ENCODE measurements around the gene PDCD4. TPM values are rescaled to one million over a fixed set of nuclear protein-coding genes. Genes with fewer than 3 reads are reported as not detected.

Gene PDCD4
- total and polyA plus RNA-seq, 2 of the 8 experiments (the other 6 are each of a cell fraction or from before 2014, with no cell fraction given) = 3.3 to 26.8 TPM

DNA sequence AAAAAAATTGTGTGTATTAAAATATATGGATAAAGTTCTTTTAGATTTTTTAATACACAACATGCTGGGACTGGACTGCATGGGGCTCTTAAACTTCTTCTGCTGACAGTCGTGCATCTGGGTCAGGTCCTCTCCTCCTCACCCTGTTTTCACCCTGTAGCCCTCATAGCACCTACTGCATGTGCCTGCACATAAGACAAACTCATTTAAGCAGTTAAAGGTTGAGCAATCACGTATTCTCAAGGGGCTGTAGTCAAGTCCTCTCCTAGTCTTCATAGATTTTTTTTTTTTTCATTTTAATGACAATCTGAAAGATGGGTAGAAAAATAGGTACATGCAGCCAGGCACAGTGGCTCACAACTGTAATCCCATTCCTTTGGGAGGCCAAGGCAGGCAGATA, 23.6 kb upstream of the PDCD4 start (continued):
- TF ChIP-seq, protein P1, sequence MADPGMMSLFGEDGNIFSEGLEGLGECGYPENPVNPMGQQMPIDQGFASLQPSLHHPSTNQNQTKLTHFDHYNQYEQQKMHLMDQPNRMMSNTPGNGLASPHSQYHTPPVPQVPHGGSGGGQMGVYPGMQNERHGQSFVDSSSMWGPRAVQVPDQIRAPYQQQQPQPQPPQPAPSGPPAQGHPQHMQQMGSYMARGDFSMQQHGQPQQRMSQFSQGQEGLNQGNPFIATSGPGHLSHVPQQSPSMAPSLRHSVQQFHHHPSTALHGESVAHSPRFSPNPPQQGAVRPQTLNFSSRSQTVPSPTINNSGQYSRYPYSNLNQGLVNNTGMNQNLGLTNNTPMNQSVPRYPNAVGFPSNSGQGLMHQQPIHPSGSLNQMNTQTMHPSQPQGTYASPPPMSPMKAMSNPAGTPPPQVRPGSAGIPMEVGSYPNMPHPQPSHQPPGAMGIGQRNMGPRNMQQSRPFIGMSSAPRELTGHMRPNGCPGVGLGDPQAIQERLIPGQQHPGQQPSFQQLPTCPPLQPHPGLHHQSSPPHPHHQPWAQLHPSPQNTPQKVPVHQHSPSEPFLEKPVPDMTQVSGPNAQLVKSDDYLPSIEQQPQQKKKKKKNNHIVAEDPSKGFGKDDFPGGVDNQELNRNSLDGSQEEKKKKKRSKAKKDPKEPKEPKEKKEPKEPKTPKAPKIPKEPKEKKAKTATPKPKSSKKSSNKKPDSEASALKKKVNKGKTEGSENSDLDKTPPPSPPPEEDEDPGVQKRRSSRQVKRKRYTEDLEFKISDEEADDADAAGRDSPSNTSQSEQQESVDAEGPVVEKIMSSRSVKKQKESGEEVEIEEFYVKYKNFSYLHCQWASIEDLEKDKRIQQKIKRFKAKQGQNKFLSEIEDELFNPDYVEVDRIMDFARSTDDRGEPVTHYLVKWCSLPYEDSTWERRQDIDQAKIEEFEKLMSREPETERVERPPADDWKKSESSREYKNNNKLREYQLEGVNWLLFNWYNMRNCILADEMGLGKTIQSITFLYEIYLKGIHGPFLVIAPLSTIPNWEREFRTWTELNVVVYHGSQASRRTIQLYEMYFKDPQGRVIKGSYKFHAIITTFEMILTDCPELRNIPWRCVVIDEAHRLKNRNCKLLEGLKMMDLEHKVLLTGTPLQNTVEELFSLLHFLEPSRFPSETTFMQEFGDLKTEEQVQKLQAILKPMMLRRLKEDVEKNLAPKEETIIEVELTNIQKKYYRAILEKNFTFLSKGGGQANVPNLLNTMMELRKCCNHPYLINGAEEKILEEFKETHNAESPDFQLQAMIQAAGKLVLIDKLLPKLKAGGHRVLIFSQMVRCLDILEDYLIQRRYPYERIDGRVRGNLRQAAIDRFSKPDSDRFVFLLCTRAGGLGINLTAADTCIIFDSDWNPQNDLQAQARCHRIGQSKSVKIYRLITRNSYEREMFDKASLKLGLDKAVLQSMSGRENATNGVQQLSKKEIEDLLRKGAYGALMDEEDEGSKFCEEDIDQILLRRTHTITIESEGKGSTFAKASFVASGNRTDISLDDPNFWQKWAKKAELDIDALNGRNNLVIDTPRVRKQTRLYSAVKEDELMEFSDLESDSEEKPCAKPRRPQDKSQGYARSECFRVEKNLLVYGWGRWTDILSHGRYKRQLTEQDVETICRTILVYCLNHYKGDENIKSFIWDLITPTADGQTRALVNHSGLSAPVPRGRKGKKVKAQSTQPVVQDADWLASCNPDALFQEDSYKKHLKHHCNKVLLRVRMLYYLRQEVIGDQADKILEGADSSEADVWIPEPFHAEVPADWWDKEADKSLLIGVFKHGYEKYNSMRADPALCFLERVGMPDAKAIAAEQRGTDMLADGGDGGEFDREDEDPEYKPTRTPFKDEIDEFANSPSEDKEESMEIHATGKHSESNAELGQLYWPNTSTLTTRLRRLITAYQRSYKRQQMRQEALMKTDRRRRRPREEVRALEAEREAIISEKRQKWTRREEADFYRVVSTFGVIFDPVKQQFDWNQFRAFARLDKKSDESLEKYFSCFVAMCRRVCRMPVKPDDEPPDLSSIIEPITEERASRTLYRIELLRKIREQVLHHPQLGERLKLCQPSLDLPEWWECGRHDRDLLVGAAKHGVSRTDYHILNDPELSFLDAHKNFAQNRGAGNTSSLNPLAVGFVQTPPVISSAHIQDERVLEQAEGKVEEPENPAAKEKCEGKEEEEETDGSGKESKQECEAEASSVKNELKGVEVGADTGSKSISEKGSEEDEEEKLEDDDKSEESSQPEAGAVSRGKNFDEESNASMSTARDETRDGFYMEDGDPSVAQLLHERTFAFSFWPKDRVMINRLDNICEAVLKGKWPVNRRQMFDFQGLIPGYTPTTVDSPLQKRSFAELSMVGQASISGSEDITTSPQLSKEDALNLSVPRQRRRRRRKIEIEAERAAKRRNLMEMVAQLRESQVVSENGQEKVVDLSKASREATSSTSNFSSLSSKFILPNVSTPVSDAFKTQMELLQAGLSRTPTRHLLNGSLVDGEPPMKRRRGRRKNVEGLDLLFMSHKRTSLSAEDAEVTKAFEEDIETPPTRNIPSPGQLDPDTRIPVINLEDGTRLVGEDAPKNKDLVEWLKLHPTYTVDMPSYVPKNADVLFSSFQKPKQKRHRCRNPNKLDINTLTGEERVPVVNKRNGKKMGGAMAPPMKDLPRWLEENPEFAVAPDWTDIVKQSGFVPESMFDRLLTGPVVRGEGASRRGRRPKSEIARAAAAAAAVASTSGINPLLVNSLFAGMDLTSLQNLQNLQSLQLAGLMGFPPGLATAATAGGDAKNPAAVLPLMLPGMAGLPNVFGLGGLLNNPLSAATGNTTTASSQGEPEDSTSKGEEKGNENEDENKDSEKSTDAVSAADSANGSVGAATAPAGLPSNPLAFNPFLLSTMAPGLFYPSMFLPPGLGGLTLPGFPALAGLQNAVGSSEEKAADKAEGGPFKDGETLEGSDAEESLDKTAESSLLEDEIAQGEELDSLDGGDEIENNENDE (IDR thresholded peaks at IDR 0.05; ENCODE audit: insufficient replicate concordance, low read length) = no peak
- no peak for TF ChIP-seq RXRA (IDR thresholded peaks at IDR 0.05; ENCODE audit: insufficient read depth, low read depth, low read length)
- no peak for TF ChIP-seq GTF2F1 (IDR thresholded peaks at IDR 0.05; ENCODE audit: borderline replicate concordance, low read depth, low read length)
- TF ChIP-seq, protein P2, sequence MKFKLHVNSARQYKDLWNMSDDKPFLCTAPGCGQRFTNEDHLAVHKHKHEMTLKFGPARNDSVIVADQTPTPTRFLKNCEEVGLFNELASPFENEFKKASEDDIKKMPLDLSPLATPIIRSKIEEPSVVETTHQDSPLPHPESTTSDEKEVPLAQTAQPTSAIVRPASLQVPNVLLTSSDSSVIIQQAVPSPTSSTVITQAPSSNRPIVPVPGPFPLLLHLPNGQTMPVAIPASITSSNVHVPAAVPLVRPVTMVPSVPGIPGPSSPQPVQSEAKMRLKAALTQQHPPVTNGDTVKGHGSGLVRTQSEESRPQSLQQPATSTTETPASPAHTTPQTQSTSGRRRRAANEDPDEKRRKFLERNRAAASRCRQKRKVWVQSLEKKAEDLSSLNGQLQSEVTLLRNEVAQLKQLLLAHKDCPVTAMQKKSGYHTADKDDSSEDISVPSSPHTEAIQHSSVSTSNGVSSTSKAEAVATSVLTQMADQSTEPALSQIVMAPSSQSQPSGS (IDR thresholded peaks at IDR 0.05; ENCODE audit: low read length) = no peak
- TF ChIP-seq PHF8 (conservative IDR thresholded peaks at IDR 0.05; ENCODE audit: low read depth, low read length) = no peak
- TF ChIP-seq TAF7 (optimal IDR thresholded peaks at IDR 0.05; ENCODE audit: borderline replicate concordance, low read depth, low read length) = no peak
- no peak for TF ChIP-seq CBX5 (IDR thresholded peaks at IDR 0.05; ENCODE audit: low read depth, low read length)
- TF ChIP-seq NANOG (IDR thresholded peaks at IDR 0.05; ENCODE audit: insufficient read depth, low read depth, low read length, poor library complexity, severe bottlenecking) = no peak
- no peak for TF ChIP-seq EGR1 (IDR thresholded peaks at IDR 0.05; ENCODE audit: borderline replicate concordance, low read depth, low read length)
- no peak for TF ChIP-seq RFX5 (IDR thresholded peaks at IDR 0.05; ENCODE audit: borderline replicate concordance, low read depth, low read length)
